Activated naive CD4-positive, alpha-beta T cell treated with anti-CD3 and anti-CD28 coated beads, Interleukin-2, amount 50 U/mL, for 16 hours (primary cell): ENCODE measurements around the gene BCL2L1.

Experiments used
- DNase-seq: peaks from one replicate; pipeline ENCODE4 v3.0.0-alpha.2; 2020

Gene BCL2L1

DNA sequence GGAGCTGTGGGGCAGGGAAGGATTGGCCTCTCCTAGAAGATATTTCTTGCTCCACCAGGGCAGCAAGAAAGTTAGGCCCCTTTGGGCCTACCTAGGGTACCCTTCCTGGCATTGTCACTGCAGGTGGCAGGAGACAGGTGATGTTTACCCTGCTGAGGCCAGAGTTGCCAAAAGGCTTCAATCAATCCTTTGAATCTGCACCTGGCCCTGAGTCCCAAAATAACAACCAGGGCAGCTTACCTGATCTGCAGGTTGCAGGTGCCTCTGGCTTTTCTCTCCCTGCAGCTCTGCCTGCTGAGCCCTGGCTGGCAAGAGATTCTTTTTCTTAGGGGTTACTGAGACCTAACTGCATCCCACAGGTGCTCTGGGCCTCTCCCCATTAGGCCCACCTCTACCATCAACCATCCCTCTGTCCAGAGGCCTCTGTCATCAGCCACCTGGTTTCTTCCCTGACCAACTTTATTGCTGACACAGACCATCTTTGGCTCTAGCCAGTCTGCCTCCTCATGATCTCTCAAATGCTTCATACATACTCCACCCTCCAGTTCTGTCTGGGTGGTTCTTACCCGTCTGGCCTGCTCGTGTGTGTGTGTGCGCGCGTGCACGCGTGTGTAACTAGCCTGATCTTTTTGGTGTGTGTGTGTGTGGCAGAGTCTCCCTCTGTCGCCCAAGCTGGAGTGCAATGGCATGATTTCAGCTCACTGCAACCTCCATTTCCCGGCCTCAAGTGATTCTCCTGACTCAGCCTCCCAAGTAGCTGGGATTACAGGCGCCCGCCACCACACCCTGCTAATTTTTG lies 13.7 kb downstream of the BCL2L1 start:
- no peak for DNase-seq

DNA sequence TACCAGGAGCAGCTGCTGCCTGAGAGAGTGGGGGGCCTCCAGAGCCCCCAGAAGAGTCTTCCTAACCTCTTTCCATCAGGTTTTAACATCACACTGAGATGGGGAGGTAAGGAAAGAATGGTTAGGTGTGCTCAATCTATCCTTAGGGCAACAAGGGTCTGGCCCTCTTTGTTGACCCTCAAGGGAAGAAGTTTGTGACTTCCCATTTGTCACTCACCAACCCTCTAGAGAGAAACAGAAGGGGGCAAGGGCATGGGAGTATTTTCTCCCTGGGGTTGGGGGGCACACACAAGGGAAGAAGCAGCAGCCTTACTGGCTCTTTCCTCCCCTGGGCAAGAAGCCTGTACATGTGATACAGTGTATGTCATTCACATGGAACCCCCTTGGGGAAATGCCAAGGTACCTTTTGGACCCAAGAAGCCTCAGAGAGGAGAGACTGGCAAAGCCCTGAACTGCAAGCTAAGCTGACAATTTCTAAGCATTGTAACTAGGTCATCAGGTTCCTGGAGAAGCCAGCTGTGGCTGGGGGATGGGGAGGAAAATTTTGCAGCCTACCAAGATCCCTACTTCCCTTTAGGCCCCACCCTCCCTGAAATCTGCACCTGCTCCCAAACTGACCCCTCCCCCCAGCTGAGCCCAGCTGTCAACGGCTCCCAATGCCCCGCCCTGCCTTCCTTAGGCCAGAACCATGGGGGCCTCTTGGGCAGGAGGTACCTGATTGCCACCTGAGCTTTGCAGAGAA lies 14.5 kb downstream of the BCL2L1 start:
- no peak for DNase-seq

DNA sequence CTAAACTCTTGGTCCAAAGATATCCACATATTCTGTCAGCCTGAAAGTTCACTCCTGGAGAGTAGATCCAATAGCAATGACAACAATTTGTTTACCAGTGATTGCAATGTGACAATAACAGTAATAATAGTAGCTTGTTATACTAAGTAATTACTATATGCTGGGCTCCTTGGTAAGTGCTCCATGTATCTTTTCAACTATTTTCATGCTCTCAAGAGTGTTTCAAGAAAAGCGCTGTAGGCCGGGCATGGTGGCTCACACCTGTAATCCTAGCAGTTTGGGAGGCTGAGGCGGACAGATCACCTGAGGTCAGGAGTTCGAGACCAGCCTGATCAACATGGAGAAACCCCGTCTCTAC lies 15.4 kb downstream of the BCL2L1 start:
- no peak for DNase-seq

DNA sequence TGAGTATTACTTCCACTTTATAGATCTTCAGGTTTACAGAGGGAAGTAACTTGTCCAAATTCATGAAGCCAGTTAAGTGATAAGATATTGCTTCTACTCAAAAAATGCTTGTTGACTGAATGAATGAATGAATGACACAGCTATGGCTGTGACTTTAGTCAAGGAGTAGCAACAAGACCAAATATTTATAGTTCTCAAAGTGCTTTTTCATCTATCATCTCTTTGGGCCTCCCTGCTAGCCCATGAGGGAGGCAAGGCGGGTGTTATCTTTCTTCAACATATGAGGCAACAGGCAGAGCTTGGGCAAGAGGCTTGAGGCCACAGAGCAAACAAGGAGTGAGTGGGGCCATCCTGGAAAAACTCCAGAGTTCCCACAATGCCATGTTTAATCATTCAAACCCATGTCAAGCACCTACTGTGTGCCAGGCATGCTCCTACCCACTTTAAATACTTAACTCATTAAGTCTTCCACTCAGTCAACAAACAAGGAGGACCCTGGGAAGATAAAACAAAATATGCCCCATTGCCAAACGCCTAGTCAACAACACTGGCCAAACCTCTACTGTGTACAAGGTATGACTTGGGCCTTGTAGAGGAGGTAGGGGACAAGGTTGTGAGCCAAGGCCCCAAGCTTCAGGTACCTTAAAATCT lies 15.9 kb downstream of the BCL2L1 start:
- no peak for DNase-seq

DNA sequence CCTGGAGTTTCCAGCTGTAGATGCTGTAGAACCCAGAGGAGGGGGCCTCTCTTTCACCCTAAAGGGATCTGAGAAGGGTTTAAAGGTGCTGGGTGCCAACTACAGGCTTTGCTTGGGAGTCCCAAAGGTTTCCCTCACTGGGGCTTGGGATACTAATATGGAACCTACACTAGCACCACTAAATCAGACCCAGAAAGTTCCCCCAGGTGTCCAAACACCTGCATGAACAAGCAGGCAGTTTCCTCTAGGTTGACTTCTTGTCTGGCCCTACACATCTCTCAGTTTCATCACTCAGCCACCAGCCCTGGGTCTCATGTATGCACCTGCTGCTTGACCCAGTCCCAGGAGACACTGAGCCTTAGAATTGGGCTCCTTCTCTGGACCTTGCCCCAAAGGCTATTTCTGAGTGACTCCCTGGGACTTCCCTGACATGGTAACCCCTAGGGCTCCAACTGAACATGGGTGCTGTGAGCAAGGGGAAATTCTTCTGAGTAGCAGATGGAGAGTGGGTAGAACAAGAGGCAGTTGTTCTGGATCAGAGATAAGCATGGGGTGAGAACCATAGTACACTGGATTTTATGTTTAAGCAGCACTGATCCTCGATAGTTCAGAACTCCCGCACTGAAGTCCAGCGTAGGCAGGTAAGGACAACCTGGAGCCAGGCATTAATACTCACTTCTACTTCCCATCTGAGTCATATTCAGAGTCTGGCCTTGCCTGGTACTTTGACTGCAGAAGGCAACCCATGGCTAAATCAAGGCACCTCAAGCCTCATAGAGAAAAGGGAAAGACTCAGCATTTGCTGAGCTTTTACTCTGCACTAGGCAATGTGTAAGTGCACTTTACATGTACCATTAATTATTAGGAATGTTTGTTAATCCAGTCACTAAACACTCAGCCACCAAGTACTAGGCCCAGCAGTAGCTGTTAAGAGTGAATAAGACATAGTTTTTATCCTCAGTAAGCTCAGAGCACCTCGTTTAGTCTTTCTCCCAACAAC lies 16.8 kb downstream of the BCL2L1 start:
- no peak for DNase-seq

DNA sequence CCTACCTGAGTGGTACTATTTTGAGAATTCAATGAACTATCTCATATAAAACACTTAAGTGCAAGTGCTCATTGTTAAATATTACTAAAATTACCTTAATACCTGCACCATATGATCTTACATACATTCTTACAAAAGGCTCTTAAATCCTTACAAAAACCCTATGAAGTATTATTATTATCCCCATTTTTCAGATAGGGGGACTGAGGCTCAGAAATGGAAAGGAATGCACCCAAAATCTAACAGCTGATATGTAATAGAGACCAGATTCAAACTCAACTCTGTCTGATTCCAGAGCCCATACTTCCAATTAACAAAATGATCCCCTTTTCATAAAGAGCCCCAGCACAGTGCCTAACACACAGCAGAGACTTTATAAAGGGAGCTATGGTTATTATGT lies 17.5 kb downstream of the BCL2L1 start:
- DNase-seq, result no peak

DNA sequence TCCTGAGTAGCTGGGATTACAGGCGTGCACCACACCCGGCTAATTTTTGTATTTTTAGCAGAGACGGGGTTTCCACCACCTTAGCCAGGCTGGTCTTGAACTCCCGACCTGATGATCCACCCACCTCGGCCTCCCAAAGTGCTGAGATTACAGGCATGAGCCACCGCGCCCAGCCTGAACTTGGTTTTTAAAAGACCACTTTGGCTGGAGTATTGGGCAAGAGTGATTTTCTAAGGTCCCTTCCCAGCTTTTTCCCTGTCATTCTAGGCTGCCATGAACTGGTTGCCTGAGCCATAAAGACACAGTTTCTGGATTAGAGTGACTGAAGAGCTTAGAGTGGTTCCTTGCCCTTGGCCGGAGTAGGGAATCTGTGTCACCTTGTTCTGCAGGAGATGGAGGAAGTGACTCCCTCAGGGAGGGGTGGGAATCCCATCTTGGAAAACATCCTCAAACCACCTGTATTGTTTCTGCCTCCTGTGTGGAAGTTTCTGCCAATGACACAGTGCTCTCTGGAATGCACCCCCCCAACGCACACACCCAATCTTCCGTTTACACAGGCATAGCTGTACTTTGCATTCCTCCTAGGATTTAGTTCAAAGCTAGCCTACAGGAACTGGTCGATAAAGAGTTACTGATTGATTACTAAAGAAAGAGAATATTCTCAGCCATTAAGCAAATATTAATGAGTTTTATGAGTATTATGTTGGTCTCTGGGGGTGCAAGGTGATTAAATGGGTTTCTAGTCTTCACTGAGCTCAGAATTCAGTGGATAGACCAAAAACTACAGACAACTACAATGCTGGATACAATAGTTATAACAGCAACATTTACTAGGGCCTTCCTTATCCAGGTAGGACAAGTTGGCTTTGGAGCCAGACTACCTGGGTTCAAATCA lies 18.2 kb downstream of the BCL2L1 start:
- no peak for DNase-seq

DNA sequence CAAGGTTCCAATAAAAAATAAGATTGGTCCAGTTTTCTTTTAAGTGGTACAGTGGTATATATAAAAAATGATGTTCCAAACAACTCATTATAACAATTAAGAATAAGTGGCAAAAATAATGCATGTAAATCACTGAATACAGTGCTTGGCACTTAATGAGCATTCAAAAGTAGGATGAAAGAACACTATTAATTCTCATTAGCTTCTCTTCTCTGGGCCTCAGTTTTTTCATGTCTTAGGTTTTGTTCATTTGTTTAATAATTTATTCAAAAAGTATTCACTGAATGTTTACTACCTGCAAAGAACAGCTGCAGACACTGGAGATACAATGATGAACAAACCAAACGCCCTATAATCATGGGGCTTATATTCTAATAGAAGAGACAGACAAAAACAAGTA lies 21.1 kb downstream of the BCL2L1 start:
- DNase-seq, result no peak

DNA sequence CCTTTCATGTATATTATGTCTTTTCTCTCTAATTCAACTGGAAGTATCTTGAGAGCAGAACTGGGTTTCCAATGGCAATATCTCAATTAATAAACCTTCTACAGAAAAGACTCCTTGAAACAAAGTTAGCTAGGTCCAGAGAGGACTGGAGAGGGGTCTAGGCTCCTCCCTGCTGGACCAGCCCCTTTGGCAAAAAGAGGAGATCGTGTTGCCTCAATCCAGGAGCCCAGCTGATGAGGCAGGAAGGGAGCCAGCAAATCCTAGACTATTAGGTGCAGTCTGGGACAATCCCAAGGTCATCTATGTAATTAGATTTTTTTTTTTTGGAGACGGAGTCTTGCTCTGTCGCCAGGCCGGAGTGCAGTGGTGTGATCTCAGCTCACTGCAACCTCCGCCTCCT lies 21.9 kb downstream of the BCL2L1 start:
- no peak for DNase-seq

DNA sequence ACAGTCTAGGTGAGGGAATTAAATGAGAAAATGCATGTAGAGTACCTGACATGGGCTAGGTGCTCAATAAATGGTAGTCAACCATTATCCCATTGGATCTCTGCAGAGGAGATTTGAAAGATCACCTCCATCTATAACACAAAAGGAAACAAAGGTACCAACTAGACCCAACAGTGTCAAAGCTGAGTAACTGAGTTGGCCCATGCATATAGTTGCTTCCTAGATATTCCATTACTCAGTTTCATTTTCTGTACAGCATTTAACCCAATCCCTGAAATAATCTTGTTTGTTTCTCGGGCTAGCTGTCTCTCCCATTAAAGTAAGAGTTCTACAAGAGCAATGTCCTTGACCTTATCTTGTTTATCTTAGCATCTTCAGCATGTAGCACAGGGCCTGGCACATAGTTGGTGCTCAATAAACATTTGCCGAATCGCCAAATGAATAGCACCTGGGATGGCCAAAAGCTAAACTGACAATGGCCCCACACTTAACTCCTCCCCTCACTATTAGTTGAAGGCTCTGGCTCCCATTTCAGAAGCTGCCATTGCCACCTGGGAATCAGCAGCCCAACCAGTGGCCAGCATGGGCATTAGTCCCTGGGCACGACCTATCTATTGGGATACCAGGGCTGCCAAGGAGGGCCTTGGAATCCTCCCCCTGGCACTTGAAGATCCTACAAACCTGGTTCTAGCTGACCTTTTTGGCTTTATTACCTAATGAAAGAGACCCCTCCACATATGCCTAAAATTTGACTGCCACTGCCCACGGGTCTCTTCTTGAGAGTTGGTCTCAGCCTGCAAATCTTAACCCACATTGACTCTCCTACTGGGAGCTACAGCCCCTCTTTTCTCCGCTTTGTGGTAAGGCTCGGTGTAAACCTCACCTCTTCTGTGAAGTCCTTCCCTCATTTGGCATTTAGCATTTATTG lies 22.6 kb downstream of the BCL2L1 start:
- DNase-seq, result no peak

DNA sequence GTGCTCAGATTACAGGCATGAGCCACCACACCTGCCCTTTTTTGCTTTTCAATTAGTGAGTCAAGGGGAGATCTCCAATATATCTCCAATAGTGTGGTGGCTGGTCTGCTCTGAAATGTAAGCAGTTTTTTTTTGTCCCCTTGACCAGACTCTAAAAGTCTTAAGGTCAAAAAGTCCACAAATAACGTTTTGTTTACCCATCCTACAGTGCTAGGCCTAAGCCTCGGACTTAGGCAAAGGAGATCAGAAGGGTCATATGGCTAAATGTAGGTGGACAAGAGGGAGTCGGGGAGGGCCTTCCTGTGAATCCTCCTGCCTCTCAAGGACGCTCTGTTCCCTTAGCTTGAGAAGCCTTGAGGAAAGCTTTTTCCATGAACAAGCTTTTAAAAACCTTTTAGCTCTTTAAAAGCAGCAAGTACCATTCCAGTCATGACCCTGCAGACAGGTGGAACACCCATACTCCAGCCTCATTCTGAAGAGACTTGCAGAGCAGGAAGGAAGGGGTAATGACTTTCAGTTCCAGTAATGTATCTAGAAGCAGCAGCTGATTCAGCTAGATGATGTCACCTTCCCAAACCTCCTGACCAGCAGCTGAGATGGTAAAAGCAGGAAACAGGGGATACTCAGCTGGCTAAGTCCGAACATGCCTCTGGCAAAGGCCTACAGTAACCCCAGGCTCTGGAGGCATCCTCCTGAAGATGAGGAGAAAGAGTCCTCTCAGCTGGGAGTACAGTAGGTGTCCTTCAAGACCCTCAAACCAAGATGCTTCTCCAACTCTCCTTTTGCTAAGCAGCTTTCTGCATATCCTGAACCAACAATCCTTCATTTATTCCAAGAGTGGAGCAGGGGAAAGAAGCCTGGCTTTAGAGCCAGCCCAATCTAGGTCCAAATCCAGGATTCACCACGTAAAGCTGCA lies 23.6 kb downstream of the BCL2L1 start:
- no peak for DNase-seq

DNA sequence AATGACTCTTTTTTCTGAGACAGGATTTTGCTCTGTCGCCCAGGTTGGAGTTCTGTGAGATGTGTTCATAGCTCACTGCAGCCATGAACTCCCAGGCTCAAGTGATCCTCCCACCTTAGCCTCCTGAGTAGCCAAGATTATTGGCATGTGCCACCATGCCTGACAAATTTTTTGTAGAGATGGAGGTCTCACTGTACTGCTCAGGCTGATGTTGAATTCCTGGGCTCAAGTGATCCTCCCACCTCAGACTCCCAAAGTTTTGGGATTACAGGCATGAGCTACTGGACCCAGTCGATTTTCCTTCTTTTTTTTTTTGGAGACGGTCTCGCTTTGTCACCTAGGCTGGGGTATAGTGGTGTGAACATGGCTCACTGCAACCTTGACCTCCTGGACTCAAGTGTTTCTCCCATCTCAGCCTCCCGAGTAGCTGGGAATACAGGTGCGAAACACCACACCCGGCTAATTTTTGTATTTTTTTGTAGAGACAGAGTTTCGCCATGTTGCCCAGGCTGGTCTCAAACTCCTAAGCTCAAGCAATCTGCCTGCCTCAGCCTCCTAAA lies 24.3 kb downstream of the BCL2L1 start:
- no peak for DNase-seq

DNA sequence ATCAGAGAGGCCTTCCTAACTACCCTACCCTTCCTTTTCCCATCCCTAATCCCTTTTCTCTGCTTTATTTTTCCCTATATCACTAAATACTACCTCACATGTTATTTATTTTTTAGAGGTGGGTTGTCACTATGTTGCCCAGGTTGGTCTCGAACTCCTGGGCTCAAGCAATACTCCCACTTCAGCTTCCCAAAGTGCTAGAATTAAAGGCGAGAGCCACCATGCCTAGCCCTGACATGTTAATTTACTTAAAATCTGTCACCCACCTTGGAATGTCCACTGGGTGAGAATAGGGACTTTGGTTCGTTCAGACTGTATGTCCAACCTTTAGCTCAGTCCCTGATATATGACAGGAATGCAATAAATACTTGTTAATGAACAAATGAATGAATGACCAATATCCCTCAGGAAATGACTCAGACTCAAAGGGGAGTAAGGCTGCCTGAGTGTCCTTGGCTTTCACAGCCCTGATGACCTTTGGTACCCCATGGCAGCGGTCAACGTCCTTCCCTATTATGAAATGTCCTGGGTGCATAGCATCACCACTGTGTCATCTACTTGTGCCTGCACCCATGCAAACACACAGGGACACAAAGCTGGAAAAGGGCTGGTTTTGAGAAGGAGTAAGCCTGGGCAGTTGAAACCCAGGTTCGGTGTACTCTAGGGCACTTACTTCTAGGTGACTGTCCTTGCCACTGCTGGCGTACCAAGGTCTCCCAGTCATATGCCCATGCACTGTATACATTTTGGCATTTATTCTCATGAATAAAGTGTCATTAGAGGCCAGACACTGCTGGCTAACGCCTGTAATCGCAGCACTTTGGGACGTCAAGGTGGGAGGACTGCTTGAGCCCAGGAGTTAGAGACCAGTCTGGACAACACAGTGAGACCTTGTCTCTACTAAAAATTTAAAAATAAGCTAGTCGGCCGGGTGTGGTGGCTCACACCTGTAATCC lies 26.5 kb downstream of the BCL2L1 start:
- no peak for DNase-seq

DNA sequence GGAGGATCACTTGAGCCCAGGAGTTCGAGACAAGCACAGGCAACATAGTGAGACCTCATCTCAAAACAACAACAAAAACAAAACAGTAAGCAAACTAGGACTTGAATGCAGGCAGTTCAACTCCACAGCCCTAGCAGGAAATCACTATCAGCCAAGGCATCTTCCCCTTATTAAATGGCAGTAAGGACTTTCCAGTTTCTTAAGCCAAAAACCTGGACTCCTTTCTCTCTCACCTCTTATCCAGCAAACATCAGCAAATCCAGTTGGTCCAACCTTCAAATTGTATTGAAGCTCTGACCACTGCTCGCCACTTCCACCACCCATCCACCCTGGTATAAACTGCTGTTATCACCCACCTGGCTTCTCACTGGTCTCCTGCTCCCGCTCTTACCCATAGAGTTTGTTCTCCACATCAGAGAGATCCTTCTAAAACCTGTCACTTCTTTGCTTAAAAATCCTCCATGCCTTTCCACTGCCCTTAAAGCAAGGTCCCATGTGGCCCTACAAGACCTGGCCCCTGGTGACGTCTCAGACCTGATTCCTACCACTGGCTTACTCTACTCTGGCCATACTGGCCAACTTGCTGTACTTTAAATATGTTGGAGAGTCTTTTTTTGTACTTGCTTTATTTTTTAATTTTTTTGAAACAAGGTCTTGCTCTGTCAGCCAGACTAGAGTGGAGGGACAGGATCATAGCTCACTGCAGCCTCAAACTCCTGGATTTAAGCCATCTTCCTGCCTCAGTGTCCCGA lies 27.6 kb downstream of the BCL2L1 start:
- DNase-seq, result no peak

DNA sequence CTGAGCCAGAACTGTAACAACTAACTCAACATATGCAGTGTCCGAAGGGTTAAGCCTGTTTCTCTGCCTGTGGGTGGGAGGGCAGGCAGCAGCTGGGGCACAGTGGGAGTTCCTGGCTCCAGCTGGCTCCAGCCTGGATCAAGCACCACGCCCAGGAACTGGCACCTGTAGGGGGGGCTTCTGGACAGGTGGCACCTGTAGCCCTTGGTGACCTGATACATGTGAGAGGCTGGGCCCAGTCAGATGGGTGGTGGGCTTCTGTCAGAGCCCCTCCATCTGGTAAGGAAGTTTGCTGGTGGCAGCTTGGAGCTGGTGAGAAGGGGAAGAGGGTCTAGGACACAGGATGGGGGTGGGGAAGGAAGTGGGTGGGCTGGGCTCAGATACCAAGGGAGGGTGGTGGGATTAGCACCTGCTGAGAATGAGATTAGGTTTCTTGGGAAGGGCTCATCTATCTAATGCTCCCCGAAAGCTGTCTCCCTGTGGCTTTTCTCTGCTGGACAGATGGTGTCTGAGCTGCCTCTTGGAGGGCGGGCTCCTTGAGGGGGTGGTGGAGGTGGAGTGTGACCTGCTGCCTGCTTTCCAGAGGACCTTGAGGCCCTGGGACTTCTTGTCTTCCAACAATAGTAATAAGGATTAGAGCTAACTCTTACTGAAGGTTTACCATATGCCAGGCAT lies 28.5 kb downstream of the BCL2L1 start:
- DNase-seq, result no peak

DNA sequence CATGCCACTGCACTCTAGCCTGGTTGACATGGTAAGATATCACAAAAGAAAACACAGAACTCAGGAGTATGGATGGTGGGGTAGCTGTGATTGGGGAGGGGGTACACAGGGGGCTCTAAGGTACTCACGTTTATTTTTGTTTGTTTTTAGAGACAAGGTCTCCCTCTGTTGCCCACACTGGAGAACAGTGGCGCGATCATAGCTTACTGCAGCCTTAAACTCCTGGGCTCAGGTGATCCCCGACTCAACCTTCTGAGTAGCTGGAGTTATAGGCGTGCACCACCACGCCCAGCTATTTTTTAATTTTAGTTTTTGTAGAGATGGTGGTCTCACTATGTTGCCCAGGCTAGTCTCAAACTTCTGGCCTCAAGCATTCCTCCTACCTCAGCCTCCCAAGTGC lies 29.3 kb downstream of the BCL2L1 start:
- no peak for DNase-seq
